HEK293 (cell line): ENCODE measurements around the gene OR8U1.

Experiments
- CTCF ChIA-PET: fragments of 350-600 bp; formaldehyde crosslinking; extraction: SDS; loops from one replicate; lab custom pipeline; 2021; ENCODE audit warnings: antibody characterized with exemption; lab: Yijun Ruan, JAX
- POLR2A ChIA-PET: fragments of 300-600 bp; formaldehyde crosslinking; extraction: SDS; loops from one replicate; lab custom pipeline; 2020; ENCODE audit warnings: antibody characterized with exemption, inconsistent platforms; lab: Yijun Ruan, JAX
- H3K27ac ChIP-seq: fragments of 200-500 bp; sonication (Bioruptor generic); 2 replicates; pipeline ENCODE4 v1.5.1; 2014; ENCODE audit warnings: low read depth, low read length, control low read depth, inconsistent platforms; ENCODE audit errors: extremely low read depth
- H3K36me3 ChIP-seq, 2 experiments: fragments of 200-500 bp in 1 of 2; sonication (Bioruptor generic) in 1 of 2; 1 replicate in 1 of 2; 2 replicates in 1 of 2; pipeline ENCODE4 v1.5.1; 2014 to 2017; ENCODE audit warnings: inconsistent platforms in 2 of 2, low read length in 2 of 2; ENCODE audit not compliant: control insufficient read depth in 2 of 2, insufficient read depth in 1 of 2
- H3K4me1 ChIP-seq: fragments of 200-500 bp; sonication (Bioruptor generic); 2 replicates; pipeline ENCODE4 v1.5.1; 2014; ENCODE audit warnings: mild to moderate bottlenecking, low read length, inconsistent platforms; ENCODE audit not compliant: control insufficient read depth, insufficient read depth
- H3K4me3 ChIP-seq: 2 replicates; pipeline ENCODE4 v1.5.1; 2011; ENCODE audit warnings: low read depth, mild to moderate bottlenecking, control low read depth, low read length, moderate library complexity
- H3K9me3 ChIP-seq: fragments of 200-500 bp; sonication (Bioruptor generic); 2 replicates; pipeline ENCODE4 v1.5.1; 2014; ENCODE audit warnings: low read depth, low read length, inconsistent platforms; ENCODE audit not compliant: control insufficient read depth, insufficient read depth
- PRDM4 ChIP-seq: fragments of 450-650 bp; formaldehyde crosslinking; IDR thresholded peaks from 2 replicates; pipeline ENCODE4 v1.5.1; 2017; ENCODE audit warnings: missing biosample characterization, missing genetic modification characterization
- SALL2 ChIP-seq: fragments of 450-650 bp; formaldehyde crosslinking; IDR thresholded peaks from 2 replicates; pipeline ENCODE4 v1.5.0; 2017; ENCODE audit warnings: missing biosample characterization, mild to moderate bottlenecking, missing genetic modification characterization, borderline replicate concordance
- ZBTB20 ChIP-seq: fragments of 450-650 bp; formaldehyde crosslinking; IDR thresholded peaks from 2 replicates; pipeline ENCODE4 v1.5.1; 2016; ENCODE audit warnings: missing biosample characterization, missing genetic modification characterization
- ZBTB44 ChIP-seq: fragments of 450-650 bp; IDR thresholded peaks from 2 replicates; pipeline ENCODE4 v1.5.1; 2018; ENCODE audit warnings: missing biosample characterization, mild to moderate bottlenecking, missing genetic modification characterization
- ZBTB49 ChIP-seq: fragments of 450-650 bp; formaldehyde crosslinking; IDR thresholded peaks from 2 replicates; pipeline ENCODE4 v1.5.1; 2016; ENCODE audit warnings: missing biosample characterization, missing genetic modification characterization, low read depth
- ZFP3 ChIP-seq: fragments of 450-650 bp; formaldehyde crosslinking; IDR thresholded peaks from 2 replicates; pipeline ENCODE4 v1.5.1; 2016; ENCODE audit warnings: low read depth, missing biosample characterization, missing genetic modification characterization
- ZNF10 ChIP-seq: fragments of 450-650 bp; formaldehyde crosslinking; IDR thresholded peaks from 2 replicates; pipeline ENCODE4 v1.5.1; 2017; ENCODE audit warnings: missing biosample characterization, missing genetic modification characterization
- ZNF121 ChIP-seq: fragments of 450-650 bp; formaldehyde crosslinking; IDR thresholded peaks from 2 replicates; pipeline ENCODE4 v1.5.1; 2016; ENCODE audit warnings: missing biosample characterization, missing genetic modification characterization
- ZNF140 ChIP-seq: fragments of 450-650 bp; formaldehyde crosslinking; IDR thresholded peaks from 2 replicates; pipeline ENCODE4 v1.5.1; 2016; ENCODE audit warnings: missing biosample characterization, missing genetic modification characterization
- ZNF174 ChIP-seq: fragments of 450-650 bp; formaldehyde crosslinking; IDR thresholded peaks from 2 replicates; pipeline ENCODE4 v1.5.0; 2017; ENCODE audit warnings: missing biosample characterization, mild to moderate bottlenecking, missing genetic modification characterization
- ZNF221 ChIP-seq: fragments of 450-650 bp; formaldehyde crosslinking; IDR thresholded peaks from 2 replicates; pipeline ENCODE4 v1.5.1; 2017; ENCODE audit warnings: missing biosample characterization, missing genetic modification characterization, borderline replicate concordance
- ZNF302 ChIP-seq: fragments of 450-650 bp; formaldehyde crosslinking; IDR thresholded peaks from 2 replicates; pipeline ENCODE4 v1.5.1; 2016; ENCODE audit warnings: missing biosample characterization, missing genetic modification characterization, low read depth
- ZNF311 ChIP-seq: fragments of 450-650 bp; formaldehyde crosslinking; IDR thresholded peaks from 2 replicates; pipeline ENCODE4 v1.5.1; 2017; ENCODE audit warnings: missing biosample characterization, missing genetic modification characterization, borderline replicate concordance
- ZNF398 ChIP-seq: fragments of 450-650 bp; formaldehyde crosslinking; IDR thresholded peaks from 2 replicates; pipeline ENCODE4 v1.5.1; 2017; ENCODE audit warnings: missing biosample characterization, missing genetic modification characterization
- ZNF48 ChIP-seq: fragments of 450-650 bp; formaldehyde crosslinking; IDR thresholded peaks from 2 replicates; pipeline ENCODE4 v1.5.1; 2016; ENCODE audit warnings: missing biosample characterization, missing genetic modification characterization
- ZNF510 ChIP-seq: fragments of 450-650 bp; formaldehyde crosslinking; IDR thresholded peaks from 2 replicates; pipeline ENCODE4 v1.5.1; 2018; ENCODE audit warnings: mild to moderate bottlenecking, missing genetic modification characterization, missing biosample characterization; ENCODE audit not compliant: insufficient replicate concordance
- ZNF555 ChIP-seq: fragments of 450-650 bp; formaldehyde crosslinking; conservative IDR thresholded peaks from 2 replicates; pipeline ENCODE4 v1.5.1; 2017; ENCODE audit warnings: missing biosample characterization, mild to moderate bottlenecking, missing genetic modification characterization, inconsistent platforms
- ZNF561 ChIP-seq: fragments of 450-650 bp; IDR thresholded peaks from 2 replicates; pipeline ENCODE4 v1.5.1; 2018; ENCODE audit warnings: missing biosample characterization, missing genetic modification characterization, borderline replicate concordance
- ZNF629 ChIP-seq: fragments of 450-650 bp; formaldehyde crosslinking; IDR thresholded peaks from 2 replicates; pipeline ENCODE4 v1.5.1; 2017; ENCODE audit warnings: missing biosample characterization, missing genetic modification characterization
- ZNF658 ChIP-seq: fragments of 450-650 bp; formaldehyde crosslinking; IDR thresholded peaks from 2 replicates; pipeline ENCODE4; 2016; ENCODE audit warnings: missing biosample characterization, missing genetic modification characterization
- ZNF664 ChIP-seq: fragments of 450-650 bp; formaldehyde crosslinking; IDR thresholded peaks from 2 replicates; pipeline ENCODE4 v1.5.1; 2016; ENCODE audit warnings: missing biosample characterization, missing genetic modification characterization
- ZNF768 ChIP-seq: fragments of 450-650 bp; formaldehyde crosslinking; IDR thresholded peaks from 2 replicates; pipeline ENCODE4 v1.5.1; 2018; ENCODE audit warnings: missing biosample characterization, mild to moderate bottlenecking, missing genetic modification characterization
- ZSCAN30 ChIP-seq: fragments of 450-650 bp; IDR thresholded peaks from 2 replicates; pipeline ENCODE4 v1.5.1; 2018; ENCODE audit warnings: missing biosample characterization, mild to moderate bottlenecking, missing genetic modification characterization, moderate library complexity

Gene OR8U1

GRCh38 chr11:56410801-56411200 lies 35.4 kb downstream of the OR8U1 start:
- H3K4me1 ChIP-seq, result no peaks in the 10 kb centered on the region
- no peak overlapping the region for H3K27ac ChIP-seq
- no peaks in the 10 kb centered on the region for H3K9me3 ChIP-seq
- no peaks in the 10 kb centered on the region for H3K36me3 ChIP-seq
- no peak for TF ChIP-seq ZBTB44
- TF ChIP-seq ZSCAN30 (tag by site-specific recombination), result no peak
- no peak for TF ChIP-seq SALL2
- no peak for TF ChIP-seq ZNF48 (tag by site-specific recombination)
- no peak for TF ChIP-seq PRDM4 (tag by site-specific recombination)
- no peak for TF ChIP-seq ZNF510 (tag by site-specific recombination)
- TF ChIP-seq ZNF629 (tag by site-specific recombination), result no peak
- no peak for TF ChIP-seq ZNF121 (tag by site-specific recombination)
- no peak for TF ChIP-seq ZNF555 (tag by site-specific recombination)
- TF ChIP-seq ZNF221, result no peak
- no peak for TF ChIP-seq ZBTB20 (tag by site-specific recombination)
- TF ChIP-seq ZNF398 (tag by site-specific recombination), result no peak
- no peak for TF ChIP-seq ZNF311 (tag by site-specific recombination)
- no peak overlapping the region for H3K4me3 ChIP-seq
- POLR2A ChIA-PET, result no interaction called here
- CTCF ChIA-PET, result no interaction called here

- ChIA-PET POLR2A (no interaction called here), CTCF (no interaction called here)
- Histone ChIP-seq H3K36me3 (no peaks in the 10 kb centered on the region), H3K4me3 (no peak within 1 kb of the TSS), H3K9me3 (no peaks in the 10 kb centered on the region), H3K27ac (no peak within 1 kb of the TSS), H3K4me1 (no peaks in the 10 kb centered on the region)
- TF ChIP-seq ZNF658 (tag by site-specific recombination) (no peak), ZBTB49 (tag by site-specific recombination) (no peak), ZNF664 (no peak), ZNF174 (tag by site-specific recombination) (no peak), ZNF140 (tag by site-specific recombination) (no peak), ZNF302 (tag by site-specific recombination) (no peak), ZNF561 (tag by site-specific recombination) (no peak), ZFP3 (tag by site-specific recombination) (no peak), ZNF10 (tag by site-specific recombination) (no peak), ZNF768 (no peak)
Observed at GRCh38 chr11:56412396-56412795, 37.0 kb downstream of the OR8U1 start, which contains the start of gene OR5AL1. TSS of gene OR5AL1 (plus strand) at chr11:56412696.
